SK-N-SH (cell line): Measurements from ENCODE around the gene CCL27. TPM values are rescaled to one million over a fixed set of nuclear protein-coding genes. Genes with fewer than 3 reads are reported as not detected.

Experiments used
- CTCF ChIA-PET: fragments of 300-600, 350-600 bp; formaldehyde crosslinking; extraction: SDS; loops from one replicate; lab custom pipeline; 2021; lab: Yijun Ruan, JAX
- POLR2A ChIA-PET: fragments of 350-600 bp; sonication (Branson Sonifier 250); formaldehyde crosslinking; extraction: SDS; loops from one replicate; lab custom pipeline; 2020; ENCODE audit warnings: antibody characterized with exemption, inconsistent platforms; lab: Yijun Ruan, JAX
- DNase-seq: peaks from one replicate; pipeline ENCODE4 v3.0.0; 2012
- H2AFZ ChIP-seq: fragments of 200-600 bp; sonication (generic); 2 replicates; pipeline ENCODE4 v1.8.1; 2016; ENCODE audit warnings: antibody characterized with exemption, mild to moderate bottlenecking, low read depth
- H3F3A ChIP-seq: fragments of 200-600 bp; sonication (generic); replicated peaks from 2 replicates; pipeline ENCODE3; 2016; ENCODE audit warnings: antibody characterized with exemption, mild to moderate bottlenecking; ENCODE audit not compliant: insufficient read depth
- H3K27ac ChIP-seq, 2 experiments: fragments of 200-500 bp in 1 of 2; fragments of 200-600 bp in 1 of 2; sonication (Bioruptor generic) in 1 of 2; sonication (generic), shearing (Covaris generic) in 1 of 2; 2 replicates each; pipeline versions ENCODE4 v1.5.1 to v1.6.1; 2014 to 2016; ENCODE audit warnings: low read depth in 2 of 2, inconsistent platforms in 1 of 2, low read length in 1 of 2, mild to moderate bottlenecking in 1 of 2, mixed read lengths in 1 of 2
- H3K27me3 ChIP-seq: fragments of 200-600 bp; sonication (generic), shearing (Covaris generic); 2 replicates; pipeline ENCODE4 v1.6.1; 2016; ENCODE audit warnings: mixed run types; ENCODE audit not compliant: insufficient read depth
- H3K36me3 ChIP-seq, 2 experiments: fragments of 200-500 bp in 1 of 2; fragments of 200-600 bp in 1 of 2; sonication (Bioruptor generic) in 1 of 2; sonication (generic) in 1 of 2; replicated peaks in 1 of 2; 2 replicates each; pipeline versions ENCODE3 to v1.5.1; 2014 to 2016; ENCODE audit warnings: low read length in 1 of 2, mild to moderate bottlenecking in 1 of 2; ENCODE audit not compliant: insufficient read depth in 2 of 2, control insufficient read depth in 1 of 2
- H3K4me1 ChIP-seq, 2 experiments: fragments of 200-500 bp in 1 of 2; fragments of 200-600 bp in 1 of 2; sonication (Bioruptor generic) in 1 of 2; sonication (generic), shearing (Covaris generic) in 1 of 2; 2 replicates each; pipeline versions ENCODE4 v1.5.1 to v1.6.1; 2014 to 2016; ENCODE audit warnings: low read depth in 1 of 2, low read length in 1 of 2, mixed run types in 1 of 2; ENCODE audit not compliant: insufficient read depth in 2 of 2, control insufficient read depth in 1 of 2
- H3K4me2 ChIP-seq: fragments of 200-600 bp; sonication (generic), shearing (Covaris generic); 2 replicates; pipeline ENCODE4 v1.6.1; 2017; ENCODE audit warnings: mixed run types
- H3K4me3 ChIP-seq, 2 experiments: fragments of 200-500 bp in 1 of 2; fragments of 200-600 bp in 1 of 2; sonication (Bioruptor generic) in 1 of 2; sonication (generic), shearing (Covaris generic) in 1 of 2; 2 replicates each; pipeline versions ENCODE4 v1.5.1 to v1.8.1; 2014 to 2016; ENCODE audit warnings: low read depth in 2 of 2, inconsistent platforms in 1 of 2, low read length in 1 of 2, mild to moderate bottlenecking in 1 of 2, mixed read lengths in 1 of 2, moderate library complexity in 1 of 2
- H3K79me2 ChIP-seq: fragments of 200-600 bp; sonication (generic); 2 replicates; pipeline ENCODE4 v1.8.1; 2017; ENCODE audit warnings: mild to moderate bottlenecking; ENCODE audit not compliant: insufficient read depth
- H3K9ac ChIP-seq: fragments of 200-600 bp; sonication (generic); 2 replicates; pipeline ENCODE4 v1.6.1; 2017; ENCODE audit warnings: mixed run types
- H3K9me2 ChIP-seq: fragments of 200-600 bp; sonication (generic); 2 replicates; pipeline ENCODE4 v1.6.1; 2017; ENCODE audit warnings: mixed run types
- H3K9me3 ChIP-seq: fragments of 200-600 bp; sonication (generic); 2 replicates; pipeline ENCODE4 v1.6.1; 2017; ENCODE audit warnings: mixed run types, mild to moderate bottlenecking, moderate library complexity
- H4K20me1 ChIP-seq: fragments of 200-600 bp; sonication (generic); 2 replicates; pipeline ENCODE4 v1.6.1; 2017; ENCODE audit warnings: mild to moderate bottlenecking, mixed run types; ENCODE audit not compliant: insufficient read depth
- CTCF ChIP-seq: fragments of 200-600 bp; sonication (generic); IDR thresholded peaks from 2 replicates; pipeline ENCODE4 v1.6.1; 2017; ENCODE audit warnings: antibody characterized with exemption, mild to moderate bottlenecking, moderate library complexity
- EP300 ChIP-seq, 2 experiments: IDR thresholded peaks; 2 replicates each; pipeline versions ENCODE4 v1.4.0 to v1.6.1; 2012; ENCODE audit warnings: borderline replicate concordance in 1 of 2, low read depth in 1 of 2, low read length in 1 of 2
- EZH2phosphoT487 ChIP-seq: fragments of 200-600 bp; sonication (generic); IDR thresholded peaks from 2 replicates; pipeline ENCODE4 v1.6.1; 2017; ENCODE audit warnings: low read depth, mixed run types, mild to moderate bottlenecking, antibody characterized with exemption, moderate library complexity, borderline replicate concordance
- FOXM1 ChIP-seq: IDR thresholded peaks from 2 replicates; pipeline ENCODE4 v1.4.0; 2012; ENCODE audit warnings: low read depth, mild to moderate bottlenecking
- NFIC ChIP-seq: IDR thresholded peaks from 2 replicates; pipeline ENCODE4 v1.4.0; 2012; ENCODE audit warnings: borderline replicate concordance
- PBX3 ChIP-seq: IDR thresholded peaks from 2 replicates; pipeline ENCODE4; 2012
- RFX5 ChIP-seq: IDR thresholded peaks from 2 replicates; pipeline ENCODE4 v1.6.1; 2012; ENCODE audit warnings: mild to moderate bottlenecking, improper control_type of control experiment, low read length
- SMC3 ChIP-seq: IDR thresholded peaks from 2 replicates; pipeline ENCODE4 v1.6.1; 2012; ENCODE audit warnings: low read depth, low read length, improper control_type of control experiment
- USF2 ChIP-seq: fragments of 150-350 bp; IDR thresholded peaks from 2 replicates; pipeline ENCODE4 v1.6.1; 2017; ENCODE audit warnings: antibody characterized with exemption, low read length, low read depth, borderline replicate concordance
- YY1 ChIP-seq: IDR thresholded peaks from 2 replicates; pipeline ENCODE4 v1.4.0; 2012; ENCODE audit warnings: low read depth, mild to moderate bottlenecking
- WGBS: methylation state at CpG from one replicate; pipeline ENCODE4 v1.1.6; 2017; ENCODE audit warnings: low lambda C conversion rate; 5-methylcytosine and 5-hydroxymethylcytosine counted together
- polyA plus RNA-seq, 3 experiments: library from polyadenylated mRNA; depleted of rRNA; stranded (reverse); fragments of >200 nt; gene quantifications; 2 replicates each; pipeline ENCODE4 v1.2.3, GENCODE V29; 2012
- TF ChIP-seq, protein P1 (sequence below): IDR thresholded peaks from 2 replicates; pipeline ENCODE4 v1.4.0; 2012; ENCODE audit warnings: low read depth, borderline replicate concordance
- TF ChIP-seq, protein P2 (sequence below): IDR thresholded peaks from 2 replicates; pipeline ENCODE4 v1.6.1; 2012; ENCODE audit warnings: mild to moderate bottlenecking, low read depth, low read length, moderate library complexity

Gene CCL27
- polyA plus RNA-seq, 1 of the 3 experiments (the other 2 are of a cell fraction) = not detected

GRCh38 chr9:34689512-34689911, 27.1 kb upstream of the CCL27 start:
- no peak overlapping the region for H3K4me2 ChIP-seq
- no peaks in the 10 kb centered on the region for H3F3A ChIP-seq
- CTCF ChIA-PET = interaction anchor here (1.2 to 5.1 kb wide), 3 partner anchors 9 to 13 kb away, joined by 4 to 43 read pairs (median 6); no protein-coding TSS in a partner anchor
- H3K27ac ChIP-seq = no peak overlapping the region
- H2AFZ ChIP-seq = no peak overlapping the region
- no peak overlapping the region for H3K4me3 ChIP-seq
- no peak overlapping the region for H3K9ac ChIP-seq
- no peaks in the 10 kb centered on the region; a peak in 1 of 4 replicates for H3K4me1 ChIP-seq
- TF ChIP-seq SMC3 (no peak), PBX3 (no peak), EZH2phosphoT487 (no peak), CTCF (no peak), EP300 (IDR thresholded peaks at IDR 0.05; ENCODE audit: borderline replicate concordance in 1 of 2, low read depth in 1 of 2, low read length in 1 of 2) (no peak), RFX5 (no peak), FOXM1 (no peak), YY1 (no peak), NFIC (no peak), USF2 (no peak)
- TF ChIP-seq, protein P1, sequence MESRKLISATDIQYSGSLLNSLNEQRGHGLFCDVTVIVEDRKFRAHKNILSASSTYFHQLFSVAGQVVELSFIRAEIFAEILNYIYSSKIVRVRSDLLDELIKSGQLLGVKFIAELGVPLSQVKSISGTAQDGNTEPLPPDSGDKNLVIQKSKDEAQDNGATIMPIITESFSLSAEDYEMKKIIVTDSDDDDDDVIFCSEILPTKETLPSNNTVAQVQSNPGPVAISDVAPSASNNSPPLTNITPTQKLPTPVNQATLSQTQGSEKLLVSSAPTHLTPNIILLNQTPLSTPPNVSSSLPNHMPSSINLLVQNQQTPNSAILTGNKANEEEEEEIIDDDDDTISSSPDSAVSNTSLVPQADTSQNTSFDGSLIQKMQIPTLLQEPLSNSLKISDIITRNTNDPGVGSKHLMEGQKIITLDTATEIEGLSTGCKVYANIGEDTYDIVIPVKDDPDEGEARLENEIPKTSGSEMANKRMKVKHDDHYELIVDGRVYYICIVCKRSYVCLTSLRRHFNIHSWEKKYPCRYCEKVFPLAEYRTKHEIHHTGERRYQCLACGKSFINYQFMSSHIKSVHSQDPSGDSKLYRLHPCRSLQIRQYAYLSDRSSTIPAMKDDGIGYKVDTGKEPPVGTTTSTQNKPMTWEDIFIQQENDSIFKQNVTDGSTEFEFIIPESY = no peak
- TF ChIP-seq, protein P2, sequence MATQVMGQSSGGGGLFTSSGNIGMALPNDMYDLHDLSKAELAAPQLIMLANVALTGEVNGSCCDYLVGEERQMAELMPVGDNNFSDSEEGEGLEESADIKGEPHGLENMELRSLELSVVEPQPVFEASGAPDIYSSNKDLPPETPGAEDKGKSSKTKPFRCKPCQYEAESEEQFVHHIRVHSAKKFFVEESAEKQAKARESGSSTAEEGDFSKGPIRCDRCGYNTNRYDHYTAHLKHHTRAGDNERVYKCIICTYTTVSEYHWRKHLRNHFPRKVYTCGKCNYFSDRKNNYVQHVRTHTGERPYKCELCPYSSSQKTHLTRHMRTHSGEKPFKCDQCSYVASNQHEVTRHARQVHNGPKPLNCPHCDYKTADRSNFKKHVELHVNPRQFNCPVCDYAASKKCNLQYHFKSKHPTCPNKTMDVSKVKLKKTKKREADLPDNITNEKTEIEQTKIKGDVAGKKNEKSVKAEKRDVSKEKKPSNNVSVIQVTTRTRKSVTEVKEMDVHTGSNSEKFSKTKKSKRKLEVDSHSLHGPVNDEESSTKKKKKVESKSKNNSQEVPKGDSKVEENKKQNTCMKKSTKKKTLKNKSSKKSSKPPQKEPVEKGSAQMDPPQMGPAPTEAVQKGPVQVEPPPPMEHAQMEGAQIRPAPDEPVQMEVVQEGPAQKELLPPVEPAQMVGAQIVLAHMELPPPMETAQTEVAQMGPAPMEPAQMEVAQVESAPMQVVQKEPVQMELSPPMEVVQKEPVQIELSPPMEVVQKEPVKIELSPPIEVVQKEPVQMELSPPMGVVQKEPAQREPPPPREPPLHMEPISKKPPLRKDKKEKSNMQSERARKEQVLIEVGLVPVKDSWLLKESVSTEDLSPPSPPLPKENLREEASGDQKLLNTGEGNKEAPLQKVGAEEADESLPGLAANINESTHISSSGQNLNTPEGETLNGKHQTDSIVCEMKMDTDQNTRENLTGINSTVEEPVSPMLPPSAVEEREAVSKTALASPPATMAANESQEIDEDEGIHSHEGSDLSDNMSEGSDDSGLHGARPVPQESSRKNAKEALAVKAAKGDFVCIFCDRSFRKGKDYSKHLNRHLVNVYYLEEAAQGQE = no peak
- no peaks in the 10 kb centered on the region for H3K27me3 ChIP-seq
- H3K36me3 ChIP-seq = no peaks in the 10 kb centered on the region
- POLR2A ChIA-PET = no interaction called here
- 78% methylated on average over 8 of the region's 8 CpGs for WGBS
- H4K20me1 ChIP-seq = no peaks in the 10 kb centered on the region
- DNase-seq = no peak
- no peaks in the 10 kb centered on the region for H3K9me2 ChIP-seq
- no peaks in the 10 kb centered on the region for H3K9me3 ChIP-seq
- no peaks in the 10 kb centered on the region for H3K79me2 ChIP-seq
